ENCODE measurements around the gene SEMA6C. TPM values are rescaled to one million over a fixed set of nuclear protein-coding genes. Genes with fewer than 3 reads are reported as not detected.

SEMA6C gene
- total RNA-seq, 1 donor from 2014 or later: 2.0 TPM

DNA sequence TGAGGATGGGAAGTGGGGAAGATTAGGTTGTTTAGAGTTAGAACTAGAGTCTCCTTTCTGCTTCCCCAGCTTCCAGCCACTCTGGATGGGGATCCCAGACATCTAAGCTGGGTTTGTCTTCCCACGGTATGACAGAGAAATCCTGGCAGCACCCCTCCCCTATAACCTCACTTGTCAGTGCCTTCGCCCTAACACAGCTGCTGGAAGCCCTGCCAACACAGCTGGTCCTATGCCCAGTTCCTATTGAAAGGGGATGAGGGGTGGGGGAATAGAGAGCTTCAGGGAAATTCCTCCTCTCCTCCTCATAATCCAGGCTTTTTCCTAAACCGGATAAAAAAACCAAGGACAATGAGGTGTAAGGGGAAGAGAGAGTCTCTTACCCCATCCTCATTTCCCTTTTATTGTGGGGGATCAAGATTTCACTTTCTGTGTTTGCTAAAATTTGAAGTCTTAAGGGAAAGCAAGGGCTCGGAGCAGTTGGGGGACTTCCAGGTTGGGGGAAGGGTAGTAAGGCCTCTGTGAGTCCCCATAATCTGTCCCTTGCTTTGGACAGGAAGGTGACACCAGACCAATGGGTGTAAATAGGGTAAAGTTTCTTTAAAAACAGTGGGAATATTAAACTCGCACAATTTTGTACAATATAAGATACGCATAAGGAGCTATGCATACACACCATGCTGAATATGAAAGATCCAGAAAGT, 28.8 kb upstream of the SEMA6C start:
- Mint-ChIP-seq H3K27me3 (ENCODE audit: low read depth) (no peaks in the 10 kb centered on the region), H3K9me3 (no peaks in the 10 kb centered on the region), H3K36me3 (ENCODE audit: low read depth) (peaks cover 56% of the 10 kb centered on the region), H3K4me3 (ENCODE audit: low read depth) (no peak overlapping the region), H3K27ac (no peak overlapping the region), H3K4me1 (ENCODE audit: low read depth) (no peaks in the 10 kb centered on the region)
- intact Hi-C loops (cut with micrococcal nuclease): no loop called here
- no peak for DNase-seq (ENCODE audit: low spot score)

DNA sequence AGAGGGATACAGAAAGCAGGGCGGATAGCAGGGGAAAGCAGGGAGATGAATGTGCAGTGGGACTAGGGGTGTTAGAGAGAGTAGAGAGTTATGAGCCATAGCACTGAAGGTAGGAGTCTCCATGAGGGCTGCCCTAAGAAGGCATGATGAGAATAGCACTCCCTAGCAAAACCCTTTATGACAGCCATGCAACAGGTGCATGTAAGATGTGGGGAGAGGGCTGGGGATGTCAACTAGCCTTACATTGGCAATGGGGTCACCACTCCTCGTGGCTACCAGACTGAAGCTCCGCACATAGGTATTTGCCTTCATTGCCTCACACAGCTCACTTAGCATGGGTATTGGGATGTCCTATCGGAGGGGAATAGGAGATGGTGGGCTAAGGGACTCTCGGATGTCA, 24.8 kb upstream of the SEMA6C start:
- no peak for DNase-seq (ENCODE audit: low spot score)
- Mint-ChIP-seq H3K27me3 (ENCODE audit: low read depth) (no peaks in the 10 kb centered on the region), H3K4me1 (ENCODE audit: low read depth) (peaks cover 9% of the 10 kb centered on the region), H3K36me3 (ENCODE audit: low read depth) (peaks cover 57% of the 10 kb centered on the region), H3K27ac (no peak overlapping the region), H3K4me3 (ENCODE audit: low read depth) (no peak overlapping the region), H3K9me3 (no peaks in the 10 kb centered on the region)
- intact Hi-C loops (cut with micrococcal nuclease): no loop called here

DNA sequence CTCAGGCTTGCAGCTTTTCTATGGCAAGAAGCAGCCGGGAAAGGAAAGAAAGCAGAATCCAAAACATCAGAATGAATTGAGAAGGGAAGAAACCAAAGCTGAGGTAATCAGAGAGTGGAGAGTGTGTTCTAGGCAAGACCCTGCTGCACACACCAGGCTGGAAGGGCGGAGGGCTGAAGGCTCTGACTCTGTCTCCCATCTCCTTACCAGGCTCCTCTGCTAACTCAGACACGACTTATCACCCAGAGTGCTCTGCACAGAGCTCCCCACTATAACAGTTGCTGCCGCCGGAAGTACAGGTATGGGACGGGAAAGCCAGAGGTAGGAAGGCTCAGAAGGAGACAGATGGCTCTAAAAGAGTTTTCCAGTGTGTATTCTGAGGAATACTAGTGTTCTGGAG, 20.7 kb upstream of the SEMA6C start:
- H3K9me3 Mint-ChIP-seq: no peaks in the 10 kb centered on the region
- H3K4me1 Mint-ChIP-seq (ENCODE audit: low read depth): peaks cover 31% of the 10 kb centered on the region
- H3K36me3 Mint-ChIP-seq (ENCODE audit: low read depth): peaks cover 60% of the 10 kb centered on the region
- no peaks in the 10 kb centered on the region for H3K27me3 Mint-ChIP-seq (ENCODE audit: low read depth)
- intact Hi-C loops (cut with micrococcal nuclease): no loop called here
- no peak for DNase-seq (ENCODE audit: low spot score)
- H3K27ac Mint-ChIP-seq: peak overlapping the region; percentile 47
- peak overlapping the region; percentile 91 for H3K4me3 Mint-ChIP-seq (ENCODE audit: low read depth)

DNA sequence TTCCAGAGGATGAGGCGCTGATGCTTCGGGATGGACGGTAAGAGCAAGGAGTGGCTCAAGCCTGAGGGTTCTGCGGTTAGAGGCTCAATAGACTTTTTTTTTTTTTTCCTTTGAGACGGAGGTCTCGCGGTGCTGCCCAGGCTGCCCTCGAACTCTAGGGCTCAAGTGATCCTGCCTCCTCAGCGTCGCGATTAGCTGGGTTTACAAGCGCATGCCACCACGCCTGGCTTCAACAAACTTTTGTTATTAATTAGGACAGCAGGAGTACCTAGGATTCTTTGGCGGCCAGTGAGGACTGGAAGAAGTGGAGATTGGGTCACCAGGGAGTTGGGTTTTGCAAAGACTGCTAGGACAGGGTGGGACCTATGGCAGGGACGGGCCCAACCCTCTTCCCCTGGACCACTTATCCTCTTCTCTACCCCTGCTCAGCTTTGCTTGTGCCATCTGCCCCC, 20.1 kb upstream of the SEMA6C start:
- Mint-ChIP-seq H3K4me3 (ENCODE audit: low read depth) (peak overlapping the region; percentile 91), H3K36me3 (ENCODE audit: low read depth) (peaks cover 64% of the 10 kb centered on the region), H3K27me3 (ENCODE audit: low read depth) (no peaks in the 10 kb centered on the region), H3K4me1 (ENCODE audit: low read depth) (peaks cover 34% of the 10 kb centered on the region), H3K9me3 (no peaks in the 10 kb centered on the region), H3K27ac (peak overlapping the region; percentile 91)
- DNase-seq (ENCODE audit: low spot score): no peak
- intact Hi-C loops (cut with micrococcal nuclease): no loop called here

DNA sequence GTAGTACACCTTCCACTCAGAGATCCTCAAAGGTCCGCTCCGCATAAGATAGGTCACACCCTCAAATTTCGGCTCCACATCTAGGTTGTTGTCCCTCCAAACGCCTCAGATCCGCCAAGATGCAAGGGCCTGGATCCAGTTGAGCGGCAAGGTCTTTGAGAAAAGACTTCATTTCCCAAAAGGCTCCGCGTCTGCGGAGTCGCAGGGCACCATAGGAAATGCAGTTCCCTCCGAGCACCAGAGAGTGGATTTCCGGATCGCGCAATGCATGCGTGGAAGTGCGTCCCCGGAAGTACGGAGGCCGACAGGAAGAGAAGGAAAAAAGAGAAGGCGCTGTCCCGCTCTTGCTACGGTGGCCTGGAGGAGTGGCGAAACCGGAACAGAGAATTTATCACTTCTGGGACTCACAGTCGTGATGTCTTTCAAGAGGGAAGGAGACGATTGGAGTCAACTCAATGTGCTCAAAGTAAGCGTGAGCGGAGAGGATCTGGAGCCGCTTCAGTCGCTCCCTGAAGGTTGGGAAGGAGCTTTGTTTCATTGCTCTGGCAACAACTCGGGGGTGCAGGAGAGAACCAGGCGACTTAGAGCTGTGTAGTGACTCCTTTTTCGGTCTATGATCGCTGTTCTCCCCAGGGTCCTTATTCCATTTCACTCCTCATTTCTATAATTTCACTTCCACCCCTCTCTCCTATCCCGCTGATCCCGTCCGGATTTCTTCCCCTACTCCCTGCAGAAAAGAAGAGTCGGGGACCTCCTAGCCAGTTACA, 19.5 kb upstream of the SEMA6C start, which contains the start of the genes LYSMD1 and SCNM1:
TSS of gene LYSMD1 (minus strand) at position 165 of the 767 bp plus-strand sequence. CDS start 644 bp downstream, outside the sequence.
TSS of gene SCNM1 (plus strand) at position 407 of the 767 bp plus-strand sequence. CDS start at position 416, 9 bp downstream.
- Mint-ChIP-seq H3K9me3 (no peaks in the 10 kb centered on the region), H3K27me3 (ENCODE audit: low read depth) (no peaks in the 10 kb centered on the region), H3K27ac (peak within 1 kb of the TSS; percentile 91), H3K4me1 (ENCODE audit: low read depth) (peaks cover 36% of the 10 kb centered on the region), H3K4me3 (ENCODE audit: low read depth) (peak within 1 kb of the TSS; percentile 91), H3K36me3 (ENCODE audit: low read depth) (peaks cover 67% of the 10 kb centered on the region)
- DNase-seq (ENCODE audit: low spot score): peak; percentile 97
- intact Hi-C loops (cut with micrococcal nuclease): loop anchor here (1.0 to 2.0 kb wide), 3 partner anchors 9 to 33 kb away; partner anchors contain the start of genes PIP5K1A and VPS72

DNA sequence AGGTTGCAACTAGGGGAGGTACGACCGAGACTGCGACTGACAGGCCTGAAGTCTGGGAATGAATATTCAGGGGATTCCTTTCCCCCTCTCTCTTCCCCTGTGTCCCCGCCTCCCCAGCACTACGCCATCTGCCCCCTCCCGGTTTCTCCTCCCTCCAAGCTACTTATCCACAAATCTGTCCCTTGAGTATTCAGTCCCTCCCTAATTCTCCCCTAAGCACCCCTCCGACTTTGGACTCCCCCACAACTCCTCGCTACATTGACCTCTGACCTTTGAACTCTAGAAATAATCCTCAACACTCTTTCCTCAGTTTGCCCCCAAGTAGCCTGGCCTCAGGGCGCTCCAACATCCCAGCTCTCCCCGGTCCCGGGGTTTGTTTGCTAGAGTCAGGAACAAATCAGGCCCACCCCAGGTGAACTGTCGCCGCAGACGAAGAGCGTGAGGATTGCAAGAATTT, 18.9 kb upstream of the SEMA6C start:
- DNase-seq (ENCODE audit: low spot score): no peak
- intact Hi-C loops (cut with micrococcal nuclease): loop anchor here (1.0 to 2.0 kb wide), 3 partner anchors 8 to 33 kb away; partner anchors contain the start of genes PIP5K1A and VPS72
- Mint-ChIP-seq H3K27me3 (ENCODE audit: low read depth) (no peaks in the 10 kb centered on the region), H3K27ac (peak overlapping the region; percentile 91), H3K4me1 (ENCODE audit: low read depth) (peaks cover 39% of the 10 kb centered on the region), H3K36me3 (ENCODE audit: low read depth) (peaks cover 69% of the 10 kb centered on the region), H3K9me3 (no peaks in the 10 kb centered on the region), H3K4me3 (ENCODE audit: low read depth) (peak overlapping the region; percentile 91)

DNA sequence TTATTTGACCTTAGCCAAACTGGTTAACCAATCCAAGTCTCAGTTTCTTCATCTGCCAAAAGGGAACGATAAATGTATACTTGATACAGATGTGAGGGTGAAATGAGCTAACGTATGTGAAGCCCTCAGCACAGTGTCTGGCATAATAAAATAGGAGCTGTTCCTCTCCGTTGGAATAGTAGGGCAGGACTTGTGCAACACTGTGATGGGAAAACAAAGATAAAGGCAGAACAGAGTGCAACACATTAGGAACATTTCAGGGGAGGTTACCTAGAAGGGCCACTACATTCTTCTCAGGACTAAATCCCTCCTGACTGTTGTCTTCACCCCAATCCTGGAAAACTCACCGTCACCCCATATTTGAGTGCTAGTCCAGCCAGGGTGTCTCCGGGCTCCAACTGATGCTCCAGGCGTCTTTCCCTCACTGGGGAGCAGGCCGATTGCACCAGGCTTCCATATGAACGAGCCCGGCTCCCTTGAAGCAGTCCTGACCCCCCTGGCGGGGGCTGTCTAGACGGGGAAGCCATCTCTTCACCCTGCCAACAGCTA, 18.4 kb upstream of the SEMA6C start:
- no peak for DNase-seq (ENCODE audit: low spot score)
- no peaks in the 10 kb centered on the region for H3K27me3 Mint-ChIP-seq (ENCODE audit: low read depth)
- peak overlapping the region; percentile 91 for H3K4me3 Mint-ChIP-seq (ENCODE audit: low read depth)
- H3K4me1 Mint-ChIP-seq (ENCODE audit: low read depth): peaks cover 43% of the 10 kb centered on the region
- no peaks in the 10 kb centered on the region for H3K9me3 Mint-ChIP-seq
- intact Hi-C loops (cut with micrococcal nuclease): loop anchor here (1.0 to 2.0 kb wide), 3 partner anchors 8 to 34 kb away; partner anchors contain the start of genes PIP5K1A and VPS72
- H3K27ac Mint-ChIP-seq: peak overlapping the region; percentile 91
- peaks cover 69% of the 10 kb centered on the region for H3K36me3 Mint-ChIP-seq (ENCODE audit: low read depth)

DNA sequence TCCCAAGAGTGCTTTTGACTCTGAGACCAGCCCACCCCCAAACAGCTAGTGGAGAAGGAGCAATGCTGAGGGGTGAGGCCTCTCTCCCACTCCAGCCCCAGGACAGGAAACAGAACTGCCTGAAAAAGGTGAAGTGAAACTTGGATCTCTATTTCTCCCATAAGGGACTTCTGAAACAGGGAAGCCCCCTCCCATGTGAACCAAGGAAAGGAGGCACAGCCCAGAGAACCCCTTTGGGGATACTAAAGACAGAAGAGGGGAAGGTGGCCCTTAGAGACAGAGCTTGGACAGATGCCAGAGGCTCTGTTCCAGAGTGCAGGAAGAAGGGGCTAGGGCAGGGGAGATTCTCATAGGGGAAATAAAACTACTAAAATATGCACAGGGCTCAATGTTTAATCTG, 12.9 kb upstream of the SEMA6C start:
- intact Hi-C loops (cut with micrococcal nuclease): loop anchor here (5.0 to 10.0 kb wide), 3 partner anchors 235 to 925 kb away; partner anchors contain the start of genes ANP32E and SETDB1
- peaks cover 65% of the 10 kb centered on the region for H3K36me3 Mint-ChIP-seq (ENCODE audit: low read depth)
- H3K27me3 Mint-ChIP-seq (ENCODE audit: low read depth): no peaks in the 10 kb centered on the region
- H3K27ac Mint-ChIP-seq: peak overlapping the region; percentile 82
- H3K9me3 Mint-ChIP-seq: no peaks in the 10 kb centered on the region
- H3K4me1 Mint-ChIP-seq (ENCODE audit: low read depth): peaks cover 50% of the 10 kb centered on the region
- peak overlapping the region; percentile 32 for H3K4me3 Mint-ChIP-seq (ENCODE audit: low read depth)
- DNase-seq (ENCODE audit: low spot score): no peak

DNA sequence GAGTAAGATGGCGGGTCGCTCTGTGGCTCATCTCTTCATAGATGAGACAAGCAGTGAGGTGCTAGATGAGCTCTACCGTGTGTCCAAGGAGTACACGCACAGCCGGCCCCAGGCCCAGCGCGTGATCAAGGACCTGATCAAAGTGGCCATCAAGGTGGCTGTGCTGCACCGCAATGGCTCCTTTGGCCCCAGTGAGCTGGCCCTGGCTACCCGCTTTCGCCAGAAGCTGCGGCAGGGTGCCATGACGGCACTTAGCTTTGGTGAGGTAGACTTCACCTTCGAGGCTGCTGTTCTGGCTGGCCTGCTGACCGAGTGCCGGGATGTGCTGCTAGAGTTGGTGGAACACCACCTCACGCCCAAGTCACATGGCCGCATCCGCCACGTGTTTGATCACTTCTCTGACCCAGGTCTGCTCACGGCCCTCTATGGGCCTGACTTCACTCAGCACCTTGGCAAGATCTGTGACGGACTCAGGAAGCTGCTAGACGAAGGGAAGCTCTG, 12.4 kb upstream of the SEMA6C start:
- Mint-ChIP-seq H3K36me3 (ENCODE audit: low read depth) (peaks cover 60% of the 10 kb centered on the region), H3K4me3 (ENCODE audit: low read depth) (peak overlapping the region; percentile 99), H3K27ac (peak overlapping the region; percentile 99), H3K9me3 (no peaks in the 10 kb centered on the region), H3K27me3 (ENCODE audit: low read depth) (no peaks in the 10 kb centered on the region), H3K4me1 (ENCODE audit: low read depth) (peaks cover 47% of the 10 kb centered on the region)
- intact Hi-C loops (cut with micrococcal nuclease): loop anchor here (5.0 to 10.0 kb wide), 3 partner anchors 234 to 924 kb away; partner anchors contain the start of genes ANP32E and SETDB1
- no peak for DNase-seq (ENCODE audit: low spot score)

DNA sequence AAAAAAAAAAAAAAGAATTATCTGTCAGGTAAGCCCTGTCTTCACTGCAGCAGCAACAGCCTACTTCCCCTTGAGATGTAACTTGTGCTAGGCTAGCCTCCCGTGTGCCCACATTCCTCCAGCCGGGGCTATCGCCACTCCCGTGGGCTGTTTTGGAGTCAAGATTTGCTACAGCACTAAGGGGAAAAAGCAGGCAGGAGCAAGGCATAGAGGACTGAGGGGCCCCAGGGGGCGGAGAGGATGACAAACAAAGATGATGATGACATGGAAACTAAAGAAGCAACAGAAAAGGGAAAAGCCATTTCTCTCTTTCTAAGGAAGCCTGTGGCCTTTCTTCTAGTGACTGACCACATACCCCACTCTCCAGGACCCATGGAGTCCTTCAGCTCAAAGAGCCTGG, 11.9 kb upstream of the SEMA6C start:
- H3K36me3 Mint-ChIP-seq (ENCODE audit: low read depth): peaks cover 57% of the 10 kb centered on the region
- intact Hi-C loops (cut with micrococcal nuclease): loop anchor here (5.0 to 10.0 kb wide), 3 partner anchors 234 to 924 kb away; partner anchors contain the start of genes ANP32E and SETDB1
- H3K27me3 Mint-ChIP-seq (ENCODE audit: low read depth): no peaks in the 10 kb centered on the region
- H3K9me3 Mint-ChIP-seq: no peaks in the 10 kb centered on the region
- H3K4me3 Mint-ChIP-seq (ENCODE audit: low read depth): peak overlapping the region; percentile 99
- H3K4me1 Mint-ChIP-seq (ENCODE audit: low read depth): peaks cover 47% of the 10 kb centered on the region
- no peak for DNase-seq (ENCODE audit: low spot score)
- peak overlapping the region; percentile 99 for H3K27ac Mint-ChIP-seq

DNA sequence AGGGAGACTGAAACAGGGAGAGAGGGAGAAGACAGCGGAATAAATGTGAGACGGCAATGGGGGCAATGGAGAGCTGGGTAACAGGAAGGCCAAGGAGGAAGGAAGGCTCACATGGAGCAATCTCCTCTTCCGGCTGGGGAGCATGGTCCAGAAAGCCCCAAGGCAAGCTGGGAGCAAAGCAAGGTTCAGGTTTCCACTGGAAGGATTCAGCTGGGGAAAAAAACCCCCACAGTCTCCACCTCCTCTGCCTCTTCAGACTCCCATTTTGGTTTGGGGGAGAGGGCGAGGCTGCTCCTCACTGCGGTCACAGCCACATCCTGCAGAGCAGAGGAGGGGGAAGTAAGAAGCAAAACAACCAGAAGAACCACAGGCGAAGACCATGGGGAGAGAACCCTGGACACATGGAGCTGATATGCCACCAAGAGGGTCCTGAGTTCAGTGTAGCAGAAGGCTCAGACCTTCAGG, 10.7 kb upstream of the SEMA6C start:
- no peaks in the 10 kb centered on the region for H3K27me3 Mint-ChIP-seq (ENCODE audit: low read depth)
- H3K27ac Mint-ChIP-seq: peak overlapping the region; percentile 99
- peaks cover 40% of the 10 kb centered on the region for H3K4me1 Mint-ChIP-seq (ENCODE audit: low read depth)
- DNase-seq (ENCODE audit: low spot score): peak; percentile 71
- intact Hi-C loops (cut with micrococcal nuclease): loop anchor here (1.0 to 10.0 kb wide), 7 partner anchors 8 to 922 kb away; partner anchors contain the start of genes ANP32E, CDC42SE1, LYSMD1 and PIP5K1A
- peaks cover 50% of the 10 kb centered on the region for H3K36me3 Mint-ChIP-seq (ENCODE audit: low read depth)
- H3K9me3 Mint-ChIP-seq: no peaks in the 10 kb centered on the region
- H3K4me3 Mint-ChIP-seq (ENCODE audit: low read depth): peak overlapping the region; percentile 99

DNA sequence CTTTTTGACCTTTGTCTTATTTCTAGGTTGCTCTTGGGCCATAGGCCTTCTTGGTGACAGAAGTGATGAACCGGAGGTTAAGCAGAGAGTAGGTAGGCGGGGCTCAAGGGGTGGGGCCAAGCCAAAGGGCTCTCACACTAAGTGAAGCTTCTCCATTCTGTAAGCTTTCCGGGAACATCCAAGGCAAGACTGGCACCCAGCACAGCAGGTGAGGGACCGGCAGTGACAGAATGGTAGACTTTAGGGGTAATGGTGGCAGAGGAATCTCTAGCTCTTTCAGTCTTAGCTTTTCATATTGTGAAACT, 10.0 kb upstream of the SEMA6C start, which contains the start of gene TNFAIP8L2:
TSS of gene TNFAIP8L2 (plus strand) at position 135 of the 305 bp plus-strand sequence. CDS start 2,049 bp downstream, outside the sequence.
- Mint-ChIP-seq H3K9me3 (no peaks in the 10 kb centered on the region), H3K27ac (peak within 1 kb of the TSS; percentile 99), H3K27me3 (ENCODE audit: low read depth) (no peaks in the 10 kb centered on the region), H3K36me3 (ENCODE audit: low read depth) (peaks cover 45% of the 10 kb centered on the region), H3K4me3 (ENCODE audit: low read depth) (peak within 1 kb of the TSS; percentile 99), H3K4me1 (ENCODE audit: low read depth) (peaks cover 37% of the 10 kb centered on the region)
- peak; percentile 71 for DNase-seq (ENCODE audit: low spot score)
- intact Hi-C loops (cut with micrococcal nuclease): loop anchor here (1.0 to 10.0 kb wide), 9 partner anchors 9 to 922 kb away; partner anchors contain the start of genes ANP32E, CDC42SE1, GABPB2 and PIP5K1A

All from activated T-helper 2 cell treated with anti-CD3 and anti-CD28 coated beads, Interferon-gamma antibody, Interleukin-2, Interleukin-4, amounts not matched to agents 10 μg/mL and 5 μg/mL and 100 μg/mL, durations not matched to agents 14 hours and 24 hours and 36 hours (primary cell).